Suprapubic skin (tissue), 3 donors: ENCODE data around the gene DGUOK.

Experiments
- CTCF ChIP-seq, 2 donors: fragments of 200-600 bp in 1 of 2; fragments of 450-650 bp in 1 of 2; sonication (generic) in 1 of 2; IDR thresholded peaks; one replicate each; pipeline ENCODE4 v1.5.1; 2016 to 2019; ENCODE audit warnings: antibody characterized with exemption in 2 of 2, mild to moderate bottlenecking in 1 of 2, moderate library complexity in 1 of 2
- POLR2A ChIP-seq, 2 donors: fragments of 450-650 bp; IDR thresholded peaks; one replicate each; pipeline ENCODE4 v1.6.1; 2017; ENCODE audit warnings: antibody characterized with exemption in 2 of 2, mild to moderate bottlenecking in 2 of 2, moderate library complexity in 2 of 2

GRCh38 chr2:73986085-73986681 is 59.5 kb downstream of the DGUOK start:
- TF ChIP-seq CTCF (IDR thresholded peaks at IDR 0.05) (no peak), POLR2A (IDR thresholded peaks at IDR 0.05) (no peak)
